Caco-2 (cell line): ENCODE measurements around the gene QPCTL. TPM values are rescaled to one million over a fixed set of nuclear protein-coding genes. Genes with fewer than 3 reads are reported as not detected.

Source experiments
- BruUV-seq: library from RNA; stranded (reverse); fragments of 400-500 nt; replicated peaks from 2 replicates; lab custom pipeline; 2021; lab: Mats Ljungman, UMichigan
- CTCF ChIA-PET: fragments of 300-600 bp; sonication (Branson Sonifier 250); formaldehyde crosslinking; loops from one replicate; lab custom pipeline; 2022; ENCODE audit warnings: antibody characterized with exemption; lab: Charles Lee
- POLR2A ChIA-PET: fragments of 300-600 bp; sonication (Branson Sonifier 250); formaldehyde crosslinking; loops from one replicate; lab custom pipeline; 2022; ENCODE audit warnings: antibody characterized with exemption; lab: Charles Lee
- DNase-seq, 2 experiments: peaks; one replicate each; pipeline versions ENCODE4 v3.0.0 to v3.0.0-alpha.2; 2020 to 2022
- H3K27me3 ChIP-seq: replicated peaks from 2 replicates; pipeline ENCODE4 v1.6.0; 2011; ENCODE audit warnings: low read length; ENCODE audit not compliant: control insufficient read depth, insufficient read depth
- H3K36me3 ChIP-seq: 2 replicates; pipeline ENCODE4 v1.5.1; 2011; ENCODE audit warnings: low read length; ENCODE audit not compliant: control insufficient read depth, insufficient read depth
- H3K4me1 ChIP-seq: fragments of 250-450 bp; sonication (Bioruptor Pico); 2 replicates; pipeline ENCODE4 v1.5.1; 2020; ENCODE audit warnings: mild to moderate bottlenecking
- H3K4me3 ChIP-seq: 2 replicates; pipeline ENCODE4 v1.5.1; 2011; ENCODE audit warnings: low read depth, mild to moderate bottlenecking, control low read depth, low read length
- H3K9me3 ChIP-seq: fragments of 250-450 bp; sonication (Bioruptor Pico); 2 replicates; pipeline ENCODE4 v1.5.1; 2020; ENCODE audit warnings: mild to moderate bottlenecking, moderate library complexity
- H3K27ac Mint-ChIP-seq: one replicate; pipeline ENCODE4 v1.8.0; 2022; ENCODE audit warnings: mixed read lengths; ENCODE audit not compliant: unreplicated experiment
- H3K27me3 Mint-ChIP-seq: one replicate; pipeline ENCODE4 v1.8.0; 2022; ENCODE audit warnings: mixed read lengths; ENCODE audit not compliant: insufficient read depth, unreplicated experiment
- H3K36me3 Mint-ChIP-seq: one replicate; pipeline ENCODE4 v1.8.0; 2022; ENCODE audit warnings: mild to moderate bottlenecking, mixed read lengths; ENCODE audit not compliant: insufficient read depth, unreplicated experiment
- H3K4me1 Mint-ChIP-seq: one replicate; pipeline ENCODE4 v1.8.0; 2022; ENCODE audit warnings: low read depth, mixed read lengths; ENCODE audit not compliant: unreplicated experiment
- H3K4me3 Mint-ChIP-seq: one replicate; pipeline ENCODE4 v1.8.0; 2022; ENCODE audit warnings: mild to moderate bottlenecking, moderate library complexity, mixed read lengths; ENCODE audit not compliant: unreplicated experiment
- H3K9me3 Mint-ChIP-seq: one replicate; pipeline ENCODE4 v1.8.0; 2022; ENCODE audit warnings: mixed read lengths; ENCODE audit not compliant: unreplicated experiment
- CTCF ChIP-seq, 2 experiments: fragments of 200-600 bp in 1 of 2; IDR thresholded peaks; 1 replicate in 1 of 2; 2 replicates in 1 of 2; pipeline versions ENCODE4 v1.5.1 to v1.8.0; 2011 to 2022; ENCODE audit warnings: antibody characterized with exemption in 1 of 2, control low read depth in 1 of 2, inconsistent platforms in 1 of 2, low read depth in 1 of 2, low read length in 1 of 2, mild to moderate bottlenecking in 1 of 2, moderate library complexity in 1 of 2; ENCODE audit not compliant: insufficient read depth in 1 of 2, severe bottlenecking in 1 of 2, unreplicated experiment in 1 of 2
- intact Hi-C: fragments of 100-400 bp; cut with micrococcal nuclease; formaldehyde crosslinking; loops from one replicate; pipeline ENCODE4 v1.10.0; 2022; ENCODE audit not compliant: unreplicated experiment
- total RNA-seq: library from RNA; stranded (reverse); gene quantifications from 2 replicates; pipeline ENCODE4 v1.2.3, GENCODE V29; 2022

The QPCTL gene
- total RNA-seq, 1 experiment from 2014 or later: 16.9 TPM

- Mint-ChIP-seq H3K4me3 (peak overlapping the region; percentile 86), H3K27me3 (no peaks in the 10 kb centered on the region), H3K4me1 (peaks cover 8% of the 10 kb centered on the region), H3K36me3 (peaks cover 28% of the 10 kb centered on the region), H3K27ac (peak overlapping the region; percentile 73), H3K9me3 (no peaks in the 10 kb centered on the region)
- Histone ChIP-seq H3K36me3 (no peaks in the 10 kb centered on the region), H3K27me3 (no peaks in the 10 kb centered on the region), H3K4me1 (no peaks in the 10 kb centered on the region; the same call in none of the 2 replicates), H3K4me3 (peak overlapping the region; percentile 57), H3K9me3 (no peaks in the 10 kb centered on the region)
- peak in 1 of 2 experiments; percentile 29 for DNase-seq
- POLR2A ChIA-PET: interaction anchor here (1.0 to 2.2 kb wide), 6 partner anchors 9 to 52 kb away, joined by 3 to 49 read pairs (median 8); partner anchors contain the start of gene SIX5
- no peak for TF ChIP-seq CTCF (IDR thresholded peaks at IDR 0.05; ENCODE audit: insufficient read depth in 1 of 2, low read depth in 1 of 2, low read length in 1 of 2, severe bottlenecking in 1 of 2, unreplicated experiment in 1 of 2)
- intact Hi-C loops: loop anchor here (1.0 to 2.0 kb wide), 3 partner anchors 13 to 133 kb away; partner anchors contain the start of genes SIX5 and SYMPK
- BruUV-seq: TSS peak; percentile 61
- CTCF ChIA-PET: interaction anchor here (0.6 to 2.1 kb wide), 7 partner anchors 9 to 41 kb away, joined by 3 to 18 read pairs (median 9); partner anchors contain the start of genes QPCTL, SIX5 and SNRPD2
Measured at GRCh38 chr19:45729800-45730290, 37.4 kb downstream of the QPCTL start.

- Histone ChIP-seq H3K9me3 (no peaks in the 10 kb centered on the region), H3K4me3 (peak within 1 kb of the TSS; percentile 57), H3K4me1 (peaks cover under 1% of the 10 kb centered on the region), H3K27me3 (no peaks in the 10 kb centered on the region), H3K36me3 (no peaks in the 10 kb centered on the region)
- ChIA-PET POLR2A (interaction anchor here (0.6 to 2.2 kb wide), 17 partner anchors 8 to 1058 kb away, joined by 3 to 49 read pairs (median 6); partner anchors contain the start of genes FOSB, SIX5, SLC1A5 and SNRPD2), CTCF (interaction anchor here (0.6 to 2.1 kb wide), 14 partner anchors 10 to 459 kb away, joined by 3 to 18 read pairs (median 6); partner anchors contain the start of genes QPCTL, SIX5 and SNRPD2)
- intact Hi-C loops: loop anchor here (1.0 to 2.0 kb wide), 3 partner anchors 13 to 132 kb away; partner anchors contain the start of genes SIX5 and SYMPK
- Mint-ChIP-seq H3K4me3 (peak within 1 kb of the TSS; percentile 86), H3K4me1 (peaks cover 8% of the 10 kb centered on the region), H3K27ac (peak within 1 kb of the TSS; percentile 73), H3K27me3 (no peaks in the 10 kb centered on the region), H3K36me3 (peaks cover 25% of the 10 kb centered on the region), H3K9me3 (no peaks in the 10 kb centered on the region)
- peak; percentile 97 to 99 for DNase-seq
- peak in 1 of 2 experiments; percentile 44 for TF ChIP-seq CTCF (IDR thresholded peaks at IDR 0.05; ENCODE audit: insufficient read depth in 1 of 2, low read depth in 1 of 2, low read length in 1 of 2, severe bottlenecking in 1 of 2, unreplicated experiment in 1 of 2)
- BruUV-seq: no TSS peak
Measured at GRCh38 chr19:45730368-45731288, 38.2 kb downstream of the QPCTL start, which contains the start of gene FBXO46. TSS of gene FBXO46 (minus strand) at chr19:45730896. CDS start at chr19:45713495, 17,401 bp downstream.
